Subcutaneous adipose tissue (tissue), 4 donors: Measurements from ENCODE around the gene CENPB. TPM values are rescaled to one million over a fixed set of nuclear protein-coding genes. Genes with fewer than 3 reads are reported as not detected.

Source experiments
- CTCF ChIP-seq: fragments of 450-650 bp; IDR thresholded peaks from one replicate; pipeline ENCODE4 v1.5.1; 2016; ENCODE audit warnings: low read depth, mild to moderate bottlenecking, control low read depth, antibody characterized with exemption, moderate library complexity
- total RNA-seq, 4 donors: library from RNA; depleted of rRNA; stranded (reverse); fragments of >200 nt; gene quantifications; one replicate each; pipeline ENCODE4 v1.1.0, GENCODE V29; 2016

CENPB gene
- total RNA-seq, 4 donors from 2014 or later: 36.5 to 101 (median 51.4) TPM

GRCh38 chr20:3813848-3814581, 27.5 kb upstream of the CENPB start:
- no peak for TF ChIP-seq CTCF

- TF ChIP-seq CTCF: no peak
Measured at GRCh38 chr20:3812975-3813847, 26.7 kb upstream of the CENPB start.

- TF ChIP-seq CTCF: no peak
Measured at GRCh38 chr20:3812259-3812681, 25.7 kb upstream of the CENPB start.

GRCh38 chr20:3811467-3812258, 25.1 kb upstream of the CENPB start:
- TF ChIP-seq CTCF: no peak

- no peak for TF ChIP-seq CTCF
Measured at GRCh38 chr20:3808544-3808943, 22.0 kb upstream of the CENPB start.

- no peak for TF ChIP-seq CTCF
Measured at GRCh38 chr20:3804781-3805180, 18.2 kb upstream of the CENPB start.
